SH-SY5Y (cell line): Measurements from ENCODE around the gene ZNF746.

ENCODE experiments used
- GATA2 ChIP-seq: IDR thresholded peaks from 2 replicates; pipeline ENCODE4 v1.6.1; 2011; ENCODE audit warnings: mild to moderate bottlenecking, low read depth, low read length
- GATA3 ChIP-seq: IDR thresholded peaks from 2 replicates; pipeline ENCODE4 v1.6.1; 2011; ENCODE audit warnings: low read depth, mild to moderate bottlenecking, low read length, moderate library complexity

- no peak for TF ChIP-seq GATA3
- no peak for TF ChIP-seq GATA2
Observed at GRCh38 chr7:149498811-149499210, 1.2 kb upstream of the ZNF746 start.
